Tongue (tissue), 2 donors: ENCODE results near the gene PAQR6. TPM values are rescaled to one million over a fixed set of nuclear protein-coding genes. Genes with fewer than 3 reads are reported as not detected.

ENCODE experiments used
- DNase-seq: peaks from one replicate; pipeline ENCODE4 v3.0.0-alpha.2; 2015
- total RNA-seq: library from RNA; depleted of rRNA; stranded (reverse); fragments of >200 nt; gene quantifications from one replicate; pipeline ENCODE4 v1.2.3, GENCODE V29; 2014

PAQR6 gene
- total RNA-seq, 1 donor from 2014 or later, result 1.0 TPM

- DNase-seq, result no peak
Measured at GRCh38 chr1:156262461-156263287, 14.8 kb upstream of the PAQR6 start.

- no peak for DNase-seq
Measured at GRCh38 chr1:156260896-156261295, 13.0 kb upstream of the PAQR6 start.

GRCh38 chr1:156259805-156260204, 11.9 kb upstream of the PAQR6 start:
- DNase-seq, result peak; percentile 65

- DNase-seq, result no peak
Measured at GRCh38 chr1:156258859-156259258, 11.0 kb upstream of the PAQR6 start.

- no peak for DNase-seq
Measured at GRCh38 chr1:156257711-156258110, 9.9 kb upstream of the PAQR6 start.

- no peak for DNase-seq
Measured at GRCh38 chr1:156253634-156254033, 5.8 kb upstream of the PAQR6 start.

- no peak for DNase-seq
Measured at GRCh38 chr1:156251527-156251926, 3.7 kb upstream of the PAQR6 start.

GRCh38 chr1:156249593-156249992, 1.7 kb upstream of the PAQR6 start:
- DNase-seq, result no peak

GRCh38 chr1:156248323-156248683, 447 bp upstream of the PAQR6 start:
- no peak for DNase-seq

GRCh38 chr1:156246781-156247459, 936 bp downstream of the PAQR6 start:
- DNase-seq, result no peak

- no peak for DNase-seq
Measured at GRCh38 chr1:156246241-156246780, 1.5 kb downstream of the PAQR6 start.

- peak; percentile 52 for DNase-seq
Measured at GRCh38 chr1:156245451-156246232, 2.2 kb downstream of the PAQR6 start.

GRCh38 chr1:156244712-156245111, 3.1 kb downstream of the PAQR6 start:
- DNase-seq, result no peak

- DNase-seq, result no peak
Measured at GRCh38 chr1:156244126-156244525, 3.7 kb downstream of the PAQR6 start.

- no peak for DNase-seq
Measured at GRCh38 chr1:156242738-156243137, 5.1 kb downstream of the PAQR6 start.

GRCh38 chr1:156241926-156242325, 5.9 kb downstream of the PAQR6 start, which contains the start of gene BGLAP:
TSS of gene BGLAP (plus strand) at chr1:156242184. CDS start at chr1:156242232, 48 bp downstream.
- no peak for DNase-seq

- no peak for DNase-seq
Measured at GRCh38 chr1:156241311-156241811, 6.5 kb downstream of the PAQR6 start.

GRCh38 chr1:156238248-156238647, 9.6 kb downstream of the PAQR6 start:
- DNase-seq, result no peak

- DNase-seq, result no peak
Measured at GRCh38 chr1:156236164-156236563, 11.7 kb downstream of the PAQR6 start.

- DNase-seq, result no peak
Measured at GRCh38 chr1:156233426-156234127, 14.3 kb downstream of the PAQR6 start.

GRCh38 chr1:156232201-156232894, 15.5 kb downstream of the PAQR6 start:
- no peak for DNase-seq
